Fibroblast of pulmonary artery (primary cell): ENCODE data around the gene ITPKC.

ENCODE experiments used
- DNase-seq: peaks from one replicate; pipeline ENCODE4 v3.0.0-alpha.2; 2010; ENCODE audit warnings: low read depth
- H3K4me3 ChIP-seq: replicated peaks from 2 replicates; pipeline ENCODE4 v1.5.1; 2011; ENCODE audit warnings: low read depth, mild to moderate bottlenecking, control low read depth, low read length, moderate library complexity
- CTCF ChIP-seq: IDR thresholded peaks from 2 replicates; pipeline ENCODE4 v1.5.1; 2011; ENCODE audit warnings: mild to moderate bottlenecking, control low read depth, low read length, inconsistent platforms; ENCODE audit errors: missing control alignments

Gene ITPKC

GRCh38 chr19:40745402-40745780 lies 28.5 kb downstream of the ITPKC start:
- DNase-seq = peak; percentile 70
- no peak overlapping the region for H3K4me3 ChIP-seq

GRCh38 chr19:40747536-40747935 lies 30.6 kb downstream of the ITPKC start:
- TF ChIP-seq CTCF = no peak
- no peak for DNase-seq
- H3K4me3 ChIP-seq = no peak overlapping the region

More at GRCh38 chr19:40745402-40745780, 28.5 kb downstream of the ITPKC start:
- no peak for TF ChIP-seq CTCF

GRCh38 chr19:40750058-40750873 lies 33.4 kb downstream of the ITPKC start, which contains the start of gene ACTMAP:
ACTMAP (minus strand) TSS chr19:40750477; CDS start chr19:40749803, 674 bp downstream.
- DNase-seq = peak; percentile 100
- TF ChIP-seq CTCF = no peak
- H3K4me3 ChIP-seq = peak within 1 kb of the TSS; percentile 98

- no peak for TF ChIP-seq CTCF
- H3K4me3 ChIP-seq = peak within 1 kb of the TSS; percentile 98
- peak; percentile 98 for DNase-seq
These were observed 34.1 kb downstream of the ITPKC start, which contains the start of gene SNRPA for GRCh38 chr19:40750874-40751537. SNRPA (plus strand) TSS chr19:40751203; CDS start chr19:40751409, 206 bp downstream.

- peak overlapping the region; percentile 98 for H3K4me3 ChIP-seq
- DNase-seq = no peak
- no peak for TF ChIP-seq CTCF
These were observed 35.4 kb downstream of the ITPKC start for GRCh38 chr19:40752257-40752781.

- no peak for DNase-seq
- TF ChIP-seq CTCF = no peak
- no peak overlapping the region for H3K4me3 ChIP-seq
These were observed 37.8 kb downstream of the ITPKC start for GRCh38 chr19:40754611-40755247.
